GM18868 (cell line): ENCODE measurements around the gene PDHX.

Experiments used
- ATAC-seq: cut with Tn5 transposase; IDR thresholded peaks from one replicate; pipeline ENCODE4 v1.9.1; 2021; ENCODE audit warnings: mild to moderate bottlenecking, moderate library complexity; ENCODE audit not compliant: unreplicated experiment

The PDHX gene

GRCh38 chr11:35042913-35043312, 126.5 kb downstream of the PDHX start:
- ATAC-seq = no peak

GRCh38 chr11:35043936-35044335, 127.5 kb downstream of the PDHX start:
- ATAC-seq = no peak

- ATAC-seq = no peak
These were observed 128.9 kb downstream of the PDHX start for GRCh38 chr11:35045236-35045820.
